Breast epithelium (tissue), 4 donors: ENCODE data around the gene NUDT14. TPM values are rescaled to one million over a fixed set of nuclear protein-coding genes. Genes with fewer than 3 reads are reported as not detected.

Source experiments
- DNase-seq, 2 donors: peaks; one replicate each; pipeline ENCODE4 v3.0.0-alpha.2; 2019; ENCODE audit warnings: low spot score in 2 of 2
- H3K27ac ChIP-seq, 2 donors: fragments of 200-600 bp; sonication (generic) in 1 of 2; one replicate each; pipeline ENCODE4 v1.5.1; 2016 to 2019; ENCODE audit warnings: mild to moderate bottlenecking in 1 of 2
- H3K27me3 ChIP-seq, 2 donors: fragments of 200-600 bp; sonication (generic) in 1 of 2; one replicate each; pipeline versions ENCODE4 v1.5.1 to v1.6.0; 2017 to 2019; ENCODE audit warnings: control low read depth in 1 of 2, mild to moderate bottlenecking in 1 of 2
- H3K36me3 ChIP-seq: fragments of 200-600 bp; one replicate; pipeline ENCODE4 v1.5.1; 2019
- H3K4me1 ChIP-seq, 2 donors: fragments of 200-600 bp; sonication (generic); one replicate each; pipeline ENCODE4 v1.5.1; 2016 to 2019; ENCODE audit warnings: control low read depth in 1 of 2
- H3K4me3 ChIP-seq, 3 donors: fragments of 200-600 bp; sonication (generic); 1 replicate in 2 of 3; 2 replicates in 1 of 3; pipeline ENCODE4 v1.5.1; 2016 to 2019; ENCODE audit warnings: mild to moderate bottlenecking in 3 of 3, moderate library complexity in 2 of 3
- H3K9me3 ChIP-seq, 2 donors: fragments of 200-600 bp; sonication (generic) in 1 of 2; one replicate each; pipeline ENCODE4 v1.5.1; 2016 to 2019; ENCODE audit warnings: control low read depth in 1 of 2
- CTCF ChIP-seq, 3 donors: fragments of 450-650 bp; IDR thresholded peaks; one replicate each; pipeline ENCODE4 v1.5.1; 2016 to 2017; ENCODE audit warnings: antibody characterized with exemption in 3 of 3, mild to moderate bottlenecking in 3 of 3, moderate library complexity in 3 of 3
- POLR2A ChIP-seq: fragments of 450-650 bp; IDR thresholded peaks from one replicate; pipeline ENCODE4 v1.6.1; 2016; ENCODE audit warnings: antibody characterized with exemption, mild to moderate bottlenecking, moderate library complexity
- POLR2AphosphoS5 ChIP-seq, 3 donors: sonication (generic); formaldehyde crosslinking; IDR thresholded peaks; one replicate each; pipeline ENCODE4 v1.6.1; 2017; ENCODE audit warnings: antibody characterized with exemption in 3 of 3
- intact Hi-C: fragments of 100-400 bp; cut with DNase I; formaldehyde crosslinking; loops from one replicate; pipeline ENCODE4 v1.15.1; 2023; ENCODE audit warnings: low total_unique reads
- total RNA-seq, 3 donors: library from RNA; depleted of rRNA; stranded (reverse); fragments of >200 nt; gene quantifications; one replicate each; pipeline ENCODE4 v1.1.0, GENCODE V29; 2016

The NUDT14 gene
- total RNA-seq, 3 donors from 2014 or later, result 13.6 to 14.9 (median 14.1) TPM

- Histone ChIP-seq H3K36me3 (no peaks in the 10 kb centered on the region), H3K27me3 (peaks cover 0 to 10% of the 10 kb centered on the region in 2 donors), H3K4me1 (no peaks in the 10 kb centered on the region), H3K27ac (no peak overlapping the region), H3K4me3 (no peak overlapping the region), H3K9me3 (no peaks in the 10 kb centered on the region)
- no peak for TF ChIP-seq POLR2A
- TF ChIP-seq CTCF (IDR thresholded peaks at IDR 0.05), result no peak
- TF ChIP-seq POLR2AphosphoS5 (IDR thresholded peaks at IDR 0.05), result no peak
- no peak for DNase-seq
- intact Hi-C loops, result no loop called here
These were observed 8.6 kb downstream of the NUDT14 start for GRCh38 chr14:105172476-105172875.

- Histone ChIP-seq H3K9me3 (no peaks in the 10 kb centered on the region), H3K4me3 (no peak overlapping the region), H3K36me3 (no peaks in the 10 kb centered on the region), H3K4me1 (no peaks in the 10 kb centered on the region), H3K27me3 (peaks cover 0 to 10% of the 10 kb centered on the region in 2 donors), H3K27ac (no peak overlapping the region)
- intact Hi-C loops, result no loop called here
- no peak for DNase-seq
- TF ChIP-seq POLR2A (no peak), CTCF (IDR thresholded peaks at IDR 0.05) (no peak), POLR2AphosphoS5 (IDR thresholded peaks at IDR 0.05) (no peak)
These were observed 10.0 kb downstream of the NUDT14 start for GRCh38 chr14:105171004-105171673.

- H3K4me3 ChIP-seq, result no peak overlapping the region
- intact Hi-C loops, result loop anchor here (5.0 kb wide), 1 partner anchor 78 kb away; no protein-coding TSS in a partner anchor
- TF ChIP-seq CTCF (IDR thresholded peaks at IDR 0.05) (no peak), POLR2A (no peak), POLR2AphosphoS5 (IDR thresholded peaks at IDR 0.05) (no peak)
- H3K9me3 ChIP-seq, result no peaks in the 10 kb centered on the region
- no peak overlapping the region for H3K27ac ChIP-seq
- no peaks in the 10 kb centered on the region for H3K4me1 ChIP-seq
- no peaks in the 10 kb centered on the region for H3K36me3 ChIP-seq
- peaks cover 0 to 10% of the 10 kb centered on the region in 2 donors for H3K27me3 ChIP-seq
- no peak for DNase-seq
These were observed 11.1 kb downstream of the NUDT14 start for GRCh38 chr14:105169776-105170655.

DNA sequence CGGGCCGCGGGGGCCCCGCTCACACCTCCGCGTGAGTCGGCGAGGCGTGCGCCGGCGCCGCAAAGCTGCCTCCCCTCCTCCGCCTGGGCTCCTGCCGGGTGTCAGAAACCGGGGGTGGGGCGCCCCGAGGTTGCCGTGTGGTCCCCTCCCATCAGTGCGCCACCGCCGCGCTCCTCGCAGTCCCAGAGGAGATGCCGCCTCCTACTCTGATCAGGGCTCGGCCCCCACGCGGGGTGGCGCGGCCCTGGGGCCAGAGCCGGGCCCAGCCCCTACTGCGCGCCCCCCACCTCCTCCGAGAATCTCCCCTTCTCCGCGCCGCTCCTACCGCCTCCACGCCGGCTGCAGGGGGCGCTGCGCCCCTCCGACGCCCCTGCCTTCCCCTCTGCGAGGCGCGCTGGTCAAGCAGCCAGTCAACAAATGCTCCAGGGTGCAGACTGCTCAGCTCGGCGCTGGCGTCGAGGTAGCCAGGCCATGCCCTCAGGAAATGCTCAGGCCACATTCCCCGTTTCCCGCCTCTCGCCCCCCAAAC lies 12.1 kb downstream of the NUDT14 start:
- TF ChIP-seq POLR2A, result no peak
- TF ChIP-seq CTCF (IDR thresholded peaks at IDR 0.05), result peak in 1 of 3 donors; percentile 34
- Histone ChIP-seq H3K27ac (peak overlapping the region in 1 of 2 donors; percentile 9), H3K36me3 (no peaks in the 10 kb centered on the region), H3K4me1 (no peaks in the 10 kb centered on the region), H3K9me3 (no peaks in the 10 kb centered on the region), H3K4me3 (peak overlapping the region; percentile 20 to 69 (median 48)), H3K27me3 (peaks cover 0 to 10% of the 10 kb centered on the region in 2 donors)
- DNase-seq, result no peak
- intact Hi-C loops, result loop anchor here (5.0 kb wide), 1 partner anchor 77 kb away; no protein-coding TSS in a partner anchor
